Activated gamma-delta T cell treated with Interleukin-2 at 50 U/mL for 16 hours (primary cell): ENCODE data around the gene CPOX.

Experiments
- DNase-seq: peaks from one replicate; pipeline ENCODE4 v3.0.0-alpha.2; 2020

Gene CPOX

DNA sequence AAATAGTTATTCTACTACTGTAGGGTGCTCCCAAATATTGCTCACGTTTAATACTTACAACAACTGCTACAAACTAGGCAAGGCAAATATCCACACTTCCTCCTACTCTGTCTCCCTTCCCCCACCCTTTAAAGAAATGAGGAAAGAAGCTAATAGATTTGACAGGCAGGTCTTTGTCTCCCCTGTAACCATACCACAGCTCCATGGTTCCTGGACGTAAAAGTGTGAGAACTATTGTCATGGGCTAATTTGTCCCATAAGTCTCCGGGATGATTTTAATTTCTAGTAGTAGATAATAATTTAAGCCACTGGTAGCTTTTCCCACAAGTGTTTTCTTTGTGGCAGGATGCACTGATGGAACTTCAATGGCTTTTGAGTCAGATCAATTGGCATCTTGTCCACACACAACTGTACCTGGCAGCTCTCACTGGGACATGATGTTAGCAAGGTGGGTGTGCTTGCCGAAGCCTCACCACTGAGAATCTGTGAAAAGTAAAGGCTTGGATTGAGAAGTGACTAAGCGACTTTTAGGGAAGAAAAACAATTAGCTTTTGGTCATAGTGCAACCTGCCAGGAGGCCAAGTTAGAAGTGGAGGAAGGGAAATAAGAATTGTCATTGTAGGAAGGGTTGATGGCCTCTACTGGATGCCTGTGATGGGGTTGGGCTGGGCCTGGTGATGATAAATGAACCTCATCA, 1.4 kb upstream of the CPOX start:
- DNase-seq, result no peak

DNA sequence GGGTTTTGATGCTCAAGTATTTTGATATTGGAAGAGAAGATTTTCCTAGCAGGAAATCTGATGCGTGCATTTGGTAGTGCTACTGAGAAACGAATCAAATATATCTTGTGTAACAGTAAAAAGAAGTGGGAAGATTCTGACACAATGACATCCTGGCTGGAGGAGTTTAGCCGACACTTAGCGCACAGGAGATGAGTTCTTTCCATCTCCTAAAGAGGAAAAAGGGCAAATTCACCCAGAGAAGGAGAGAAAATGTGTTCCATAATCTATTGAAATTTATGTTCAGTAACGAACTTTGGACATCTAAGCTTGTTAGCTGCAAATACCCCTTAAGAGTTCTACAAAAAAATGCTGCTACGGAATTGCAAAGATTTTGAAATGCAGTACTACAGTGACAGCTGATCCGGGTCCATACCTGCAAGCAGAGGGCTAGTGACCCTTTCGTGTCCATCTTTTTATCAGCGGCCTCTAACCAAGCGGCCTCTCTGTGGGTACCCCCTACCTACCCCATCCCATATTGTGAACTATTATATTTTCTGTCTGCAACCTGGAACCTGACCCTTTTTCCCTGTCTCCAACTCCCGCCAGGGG, 971 bp downstream of the CPOX start:
- DNase-seq, result no peak

DNA sequence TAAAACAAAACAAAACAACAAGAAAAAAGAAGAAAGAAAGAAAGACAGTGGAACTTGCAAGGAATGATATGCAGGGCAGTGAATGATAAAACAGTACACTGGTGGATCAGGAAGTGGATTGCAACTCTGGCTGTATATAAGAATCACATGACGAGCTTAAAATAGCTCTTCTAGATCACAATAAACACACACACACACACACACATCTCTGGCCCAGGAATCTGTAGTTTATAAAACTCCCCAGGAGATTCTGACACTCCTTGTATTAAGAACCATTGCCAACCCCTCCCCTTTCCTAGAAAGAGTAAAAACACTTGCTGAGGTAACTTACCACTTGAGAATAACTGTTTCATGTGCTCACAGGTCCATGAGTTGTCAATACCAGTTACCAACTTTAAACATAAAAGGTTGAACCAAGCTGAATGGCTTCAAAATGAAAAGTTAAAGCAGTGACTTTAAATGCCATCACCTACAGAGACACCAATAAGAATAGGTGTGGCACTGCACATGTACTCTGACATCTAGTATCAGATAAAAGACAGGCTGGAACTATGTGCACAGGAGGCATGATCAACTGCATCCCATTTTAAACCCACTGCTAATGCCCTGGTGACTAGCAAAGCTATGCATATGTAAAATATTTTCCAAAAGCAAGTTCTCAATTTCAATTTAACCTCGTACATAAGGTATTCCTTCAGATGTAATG, 3.9 kb downstream of the CPOX start:
- DNase-seq, result no peak

DNA sequence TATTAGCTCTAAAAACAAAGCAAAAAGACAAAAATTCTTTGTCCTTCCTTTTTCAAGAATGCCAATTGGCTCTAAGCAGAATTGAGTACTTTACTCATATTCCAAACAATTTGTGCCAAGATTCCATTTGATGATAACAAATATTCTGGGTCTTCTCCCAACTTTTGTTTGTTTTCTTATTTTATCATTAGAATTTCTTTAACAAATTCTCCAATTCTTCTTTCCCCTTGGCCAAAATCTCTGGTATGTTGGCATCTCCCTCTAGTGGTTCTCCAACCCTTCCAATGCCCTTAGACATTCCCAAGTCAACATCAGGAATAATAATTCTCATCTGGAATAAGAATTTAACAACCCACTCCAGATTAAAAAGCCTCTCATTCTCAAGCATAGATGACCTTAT, 5.3 kb downstream of the CPOX start:
- DNase-seq, result no peak

GRCh38 chr3:98587654-98588053, 5.8 kb downstream of the CPOX start:
- no peak for DNase-seq

- DNase-seq, result no peak
Observed at GRCh38 chr3:98584547-98584946, 8.9 kb downstream of the CPOX start.

GRCh38 chr3:98583766-98584165, 9.6 kb downstream of the CPOX start:
- DNase-seq, result no peak

DNA sequence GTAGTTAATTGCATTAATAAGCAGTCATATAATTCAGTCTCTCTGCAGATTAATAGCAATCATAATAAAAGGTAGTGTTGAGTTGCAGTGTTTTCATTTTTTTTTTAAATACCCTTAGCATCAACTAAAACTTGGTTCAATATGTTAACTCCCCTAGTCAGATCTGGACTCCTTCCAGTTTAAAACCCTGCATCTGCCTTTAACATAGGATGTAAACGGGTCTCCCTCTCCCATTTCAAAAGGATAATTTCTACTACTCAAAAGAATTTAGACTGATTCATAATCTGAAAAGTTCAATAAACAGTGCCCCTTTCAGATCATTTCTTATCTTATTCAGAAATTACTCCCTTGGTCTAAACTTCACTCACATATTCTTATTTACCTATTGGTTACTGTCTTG, 11.4 kb downstream of the CPOX start:
- DNase-seq, result no peak

DNA sequence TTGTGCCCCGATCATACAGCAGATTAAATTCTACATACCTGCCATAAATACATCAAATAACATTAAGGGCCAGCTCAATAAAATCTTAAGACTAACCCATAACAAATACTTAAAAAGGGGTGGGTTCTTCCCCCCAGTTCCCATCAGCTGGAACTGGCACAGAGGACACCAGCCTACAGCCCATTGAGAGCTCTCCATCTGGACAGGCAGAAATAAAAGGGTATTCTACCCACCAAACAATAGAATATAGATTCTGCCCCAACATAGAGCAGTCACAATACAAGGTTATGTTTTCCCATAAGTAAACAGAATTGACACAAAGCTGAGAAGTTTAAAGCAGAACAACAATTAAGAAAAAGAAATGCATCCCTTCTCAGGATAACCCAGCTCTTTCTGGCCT, 11.9 kb downstream of the CPOX start:
- DNase-seq, result no peak

GRCh38 chr3:98580401-98581386, 12.7 kb downstream of the CPOX start:
- DNase-seq, result no peak

GRCh38 chr3:98577178-98577895, 16.1 kb downstream of the CPOX start:
- no peak for DNase-seq

GRCh38 chr3:98574132-98574531, 19.3 kb downstream of the CPOX start:
- DNase-seq, result no peak

DNA sequence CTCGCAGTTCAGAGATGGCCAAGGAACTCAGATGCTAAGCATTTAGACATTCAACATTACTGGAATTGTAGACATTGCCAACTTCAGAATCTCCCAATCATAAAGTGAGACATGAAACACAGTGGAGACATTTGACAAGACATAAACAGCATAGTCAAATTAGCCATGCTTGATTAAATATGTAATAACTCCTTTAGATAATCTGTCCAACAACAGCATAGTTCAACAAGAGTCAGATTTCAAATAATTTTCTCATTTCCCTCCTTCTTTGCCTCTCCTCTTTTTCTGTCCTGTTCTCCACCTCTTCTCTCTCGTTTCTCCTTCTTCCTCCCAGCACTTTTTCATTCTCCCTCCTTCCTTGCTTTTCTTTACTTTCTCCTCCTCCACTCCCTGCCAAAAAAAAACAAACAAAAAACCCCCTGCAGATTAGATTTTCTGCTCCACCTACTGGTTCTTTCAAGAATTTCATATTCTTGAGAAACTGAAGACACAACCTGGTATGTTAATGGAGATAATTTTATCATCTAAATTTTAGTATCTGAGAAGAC, 20.2 kb downstream of the CPOX start:
- no peak for DNase-seq

- no peak for DNase-seq
Observed at GRCh38 chr3:98568402-98568801, 25.0 kb downstream of the CPOX start.

DNA sequence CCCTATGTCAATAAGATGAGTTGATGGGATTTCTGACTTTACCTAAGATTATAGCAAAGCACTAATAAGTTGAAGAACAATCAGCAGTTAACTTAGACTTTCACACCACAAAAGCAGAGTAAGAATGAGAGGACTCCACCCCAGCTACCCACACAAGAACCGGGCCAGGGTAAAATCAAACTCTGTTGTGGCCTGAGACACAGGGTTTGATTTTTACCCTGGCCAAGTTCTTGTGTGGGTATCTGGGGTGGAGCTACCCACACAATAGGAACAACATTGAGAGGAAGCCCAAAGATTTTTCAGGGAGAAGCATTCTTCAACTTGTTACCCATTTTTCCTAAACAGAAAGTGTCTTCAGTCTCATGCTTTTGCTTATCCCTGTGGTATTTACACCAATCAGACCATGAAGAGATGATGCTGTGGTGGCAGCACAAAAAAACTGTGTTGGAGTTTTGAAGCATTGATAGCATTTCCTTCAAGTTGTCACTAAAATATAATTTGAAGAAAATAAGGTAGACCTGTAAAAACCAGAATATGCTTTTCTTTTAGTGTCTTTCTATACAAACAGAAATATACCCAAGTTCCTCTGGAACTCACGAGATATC, 25.6 kb downstream of the CPOX start:
- no peak for DNase-seq

GRCh38 chr3:98565843-98566242, 27.6 kb downstream of the CPOX start:
- DNase-seq, result no peak

DNA sequence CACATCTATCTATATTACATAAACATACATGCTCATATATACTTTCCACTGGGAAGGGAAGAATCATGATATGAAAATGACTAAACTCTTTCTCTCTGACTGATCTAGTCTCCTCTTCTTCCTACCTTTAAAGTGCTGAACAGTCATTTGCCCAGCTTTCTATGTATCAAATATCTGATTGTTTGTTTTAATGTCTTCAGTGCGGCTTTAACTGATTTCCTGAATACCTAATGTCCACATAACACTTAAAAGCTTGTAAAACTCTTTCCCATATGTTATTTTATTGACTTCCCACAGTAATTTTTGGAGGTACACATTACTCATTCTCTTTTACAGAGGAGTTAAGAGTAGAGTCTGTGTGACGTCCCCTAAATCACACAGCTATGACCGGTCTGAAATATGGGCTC, 28.2 kb downstream of the CPOX start:
- no peak for DNase-seq

GRCh38 chr3:98564282-98565005, 29.0 kb downstream of the CPOX start:
- DNase-seq, result peak; percentile 63

- DNase-seq, result no peak
Observed at GRCh38 chr3:98563661-98564281, 29.6 kb downstream of the CPOX start.

- DNase-seq, result no peak
Observed at GRCh38 chr3:98561727-98562521, 31.5 kb downstream of the CPOX start.
